ENCODE measurements around the gene RBMXL2. TPM values are rescaled to one million over a fixed set of nuclear protein-coding genes. Genes with fewer than 3 reads are reported as not detected.

The RBMXL2 gene
- total and polyA plus RNA-seq, 2 donors (not counting 1 experiment from before 2014, with no cell fraction given): not detected

DNA sequence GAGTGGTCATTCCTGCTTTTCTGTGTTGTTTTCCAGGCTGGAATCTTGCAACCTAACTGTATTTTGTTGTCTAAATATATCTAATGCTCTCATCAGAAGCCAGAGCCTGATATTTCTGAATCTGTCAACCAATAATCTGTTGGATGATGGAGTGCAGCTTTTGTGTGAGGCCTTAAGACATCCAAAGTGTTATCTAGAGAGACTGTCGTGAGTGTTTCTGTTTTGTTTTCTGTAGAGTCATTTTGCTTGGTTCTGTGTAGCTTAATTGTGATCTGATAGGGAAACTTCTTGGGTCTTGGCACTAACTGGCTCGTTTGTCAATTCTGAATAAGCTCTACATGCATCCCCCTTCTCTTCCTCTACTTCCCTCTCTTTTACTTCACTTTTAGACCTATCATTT, 31.2 kb upstream of the RBMXL2 start:
- H3K4me1 ChIP-seq (ENCODE audit: control insufficient read depth in 2 of 2, insufficient read depth in 2 of 2, low read length in 2 of 2): no peaks in the 10 kb centered on the region
- H2AFZ ChIP-seq (ENCODE audit: insufficient read depth, low read depth, low read length, poor library complexity, severe bottlenecking): no peak overlapping the region
- no peaks in the 10 kb centered on the region for H4K20me1 ChIP-seq (ENCODE audit: control insufficient read depth, insufficient read depth, low read length, poor library complexity, severe bottlenecking)
- H3K36me3 ChIP-seq (replicated peaks in 1 of 2; ENCODE audit: control extremely low read depth in 1 of 2, control insufficient read depth in 1 of 2, extremely low read depth in 1 of 2, insufficient read depth in 2 of 2, low read length in 1 of 2): no peaks in the 10 kb centered on the region
- ChIA-PET CTCF (no interaction called here), POLR2A (no interaction called here)
- no peak for TF ChIP-seq CTCF (IDR thresholded peaks at IDR 0.05)
- no peak for TF ChIP-seq EZH2 (IDR thresholded peaks at IDR 0.05; ENCODE audit: borderline replicate concordance, insufficient read depth, low read depth, low read length, poor library complexity, severe bottlenecking)
- no peak overlapping the region for H3K27ac ChIP-seq (ENCODE audit: low read length in 2 of 2)
- WGBS (ENCODE audit: insufficient coverage): 67% methylated on average over 2 of the region's 2 CpGs
- no peaks in the 10 kb centered on the region for H3K9me3 ChIP-seq (ENCODE audit: control extremely low read depth in 1 of 3, control insufficient read depth in 2 of 3, insufficient read depth in 1 of 3, low read length in 2 of 3)
- Mint-ChIP-seq H3K4me1 (no peaks in the 10 kb centered on the region), H3K27ac (no peak overlapping the region), H3K27me3 (peaks cover 6% of the 10 kb centered on the region), H3K4me3 (no peak overlapping the region), H3K9me3 (ENCODE audit: insufficient read depth) (no peaks in the 10 kb centered on the region)
- no peak overlapping the region for H3K4me2 ChIP-seq (replicated peaks; ENCODE audit: low read depth, low read length, poor library complexity, severe bottlenecking)
- intact Hi-C loops (cut with micrococcal nuclease): no loop called here
- no peak overlapping the region for H3K4me3 ChIP-seq (ENCODE audit: control extremely low read depth in 1 of 5, extremely low read depth in 1 of 5, insufficient read depth in 1 of 5, low read depth in 2 of 5, low read length in 4 of 5)
- ATAC-seq (ENCODE audit: low read depth) (no peak), DNase-seq (no peak)
- H3K9ac ChIP-seq (ENCODE audit: low read length): no peak overlapping the region
- H3K79me2 ChIP-seq (ENCODE audit: control insufficient read depth, insufficient read depth, low read length): no peaks in the 10 kb centered on the region
- peaks cover 0 to 7% (median 0%) of the 10 kb centered on the region in 4 experiments for H3K27me3 ChIP-seq (replicated peaks in 1 of 4; ENCODE audit: control extremely low read depth in 1 of 4, control insufficient read depth in 3 of 4, insufficient read depth in 4 of 4, low read length in 3 of 4)

DNA sequence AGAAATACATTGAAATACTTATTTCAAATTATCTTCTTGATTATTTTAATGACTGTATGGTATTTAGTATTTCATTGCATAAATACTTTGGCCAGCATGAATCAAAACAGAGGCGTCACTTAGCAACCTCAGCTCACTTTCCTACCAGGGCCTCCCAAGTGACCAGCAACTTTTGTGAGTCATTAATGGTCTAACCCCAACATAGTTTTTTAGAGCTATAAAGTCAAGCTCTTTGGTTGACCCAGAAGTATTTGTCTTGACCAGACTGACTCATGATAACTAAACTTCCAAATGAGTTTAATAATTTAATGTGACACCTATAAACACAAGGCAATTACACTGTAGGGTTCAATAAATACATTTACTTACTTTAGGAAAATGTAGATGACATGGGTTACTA, 27.9 kb upstream of the RBMXL2 start:
- Histone ChIP-seq H2AFZ (ENCODE audit: insufficient read depth, low read depth, low read length, poor library complexity, severe bottlenecking) (no peak overlapping the region), H3K27ac (ENCODE audit: low read length in 2 of 2) (no peak overlapping the region), H3K9ac (ENCODE audit: low read length) (no peak overlapping the region), H3K36me3 (replicated peaks in 1 of 2; ENCODE audit: control extremely low read depth in 1 of 2, control insufficient read depth in 1 of 2, extremely low read depth in 1 of 2, insufficient read depth in 2 of 2, low read length in 1 of 2) (no peaks in the 10 kb centered on the region), H3K79me2 (ENCODE audit: control insufficient read depth, insufficient read depth, low read length) (no peaks in the 10 kb centered on the region), H3K27me3 (replicated peaks in 1 of 4; ENCODE audit: control extremely low read depth in 1 of 4, control insufficient read depth in 3 of 4, insufficient read depth in 4 of 4, low read length in 3 of 4) (peaks cover 0 to 7% (median 0%) of the 10 kb centered on the region in 4 experiments), H3K9me3 (ENCODE audit: control extremely low read depth in 1 of 3, control insufficient read depth in 2 of 3, insufficient read depth in 1 of 3, low read length in 2 of 3) (no peaks in the 10 kb centered on the region), H3K4me1 (ENCODE audit: control insufficient read depth in 2 of 2, insufficient read depth in 2 of 2, low read length in 2 of 2) (no peaks in the 10 kb centered on the region), H4K20me1 (ENCODE audit: control insufficient read depth, insufficient read depth, low read length, poor library complexity, severe bottlenecking) (no peaks in the 10 kb centered on the region), H3K4me3 (ENCODE audit: control extremely low read depth in 1 of 5, extremely low read depth in 1 of 5, insufficient read depth in 1 of 5, low read depth in 2 of 5, low read length in 4 of 5) (no peak overlapping the region), H3K4me2 (replicated peaks; ENCODE audit: low read depth, low read length, poor library complexity, severe bottlenecking) (no peak overlapping the region)
- intact Hi-C loops (cut with micrococcal nuclease): no loop called here
- no peak overlapping the region for H3K4me3 Mint-ChIP-seq
- H3K27me3 Mint-ChIP-seq: peaks cover 6% of the 10 kb centered on the region
- DNase-seq (no peak), ATAC-seq (ENCODE audit: low read depth) (no peak)
- CTCF ChIA-PET: no interaction called here
- TF ChIP-seq EZH2 (IDR thresholded peaks at IDR 0.05; ENCODE audit: borderline replicate concordance, insufficient read depth, low read depth, low read length, poor library complexity, severe bottlenecking): no peak
- no peak for TF ChIP-seq CTCF (IDR thresholded peaks at IDR 0.05)
- WGBS (ENCODE audit: insufficient coverage): no CpG with 5 or more reads among the region's 1 CpG
- H3K27ac Mint-ChIP-seq: no peak overlapping the region
- no peaks in the 10 kb centered on the region for H3K4me1 Mint-ChIP-seq
- POLR2A ChIA-PET: no interaction called here
- no peaks in the 10 kb centered on the region for H3K9me3 Mint-ChIP-seq (ENCODE audit: insufficient read depth)
